ENCODE measurements around the gene ZBTB22.
"Not testable (repeated sequence)": the region's sequence is repeated elsewhere in the genome, so short reads cannot be mapped to it uniquely, and the experiment has no call there.

- TF ChIP-seq, protein P1, sequence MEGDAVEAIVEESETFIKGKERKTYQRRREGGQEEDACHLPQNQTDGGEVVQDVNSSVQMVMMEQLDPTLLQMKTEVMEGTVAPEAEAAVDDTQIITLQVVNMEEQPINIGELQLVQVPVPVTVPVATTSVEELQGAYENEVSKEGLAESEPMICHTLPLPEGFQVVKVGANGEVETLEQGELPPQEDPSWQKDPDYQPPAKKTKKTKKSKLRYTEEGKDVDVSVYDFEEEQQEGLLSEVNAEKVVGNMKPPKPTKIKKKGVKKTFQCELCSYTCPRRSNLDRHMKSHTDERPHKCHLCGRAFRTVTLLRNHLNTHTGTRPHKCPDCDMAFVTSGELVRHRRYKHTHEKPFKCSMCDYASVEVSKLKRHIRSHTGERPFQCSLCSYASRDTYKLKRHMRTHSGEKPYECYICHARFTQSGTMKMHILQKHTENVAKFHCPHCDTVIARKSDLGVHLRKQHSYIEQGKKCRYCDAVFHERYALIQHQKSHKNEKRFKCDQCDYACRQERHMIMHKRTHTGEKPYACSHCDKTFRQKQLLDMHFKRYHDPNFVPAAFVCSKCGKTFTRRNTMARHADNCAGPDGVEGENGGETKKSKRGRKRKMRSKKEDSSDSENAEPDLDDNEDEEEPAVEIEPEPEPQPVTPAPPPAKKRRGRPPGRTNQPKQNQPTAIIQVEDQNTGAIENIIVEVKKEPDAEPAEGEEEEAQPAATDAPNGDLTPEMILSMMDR (IDR thresholded peaks at IDR 0.05; ENCODE audit: borderline replicate concordance, extremely low read depth, low read length, poor library complexity, severe bottlenecking), result not testable (repeated sequence)
- not testable (repeated sequence) for TF ChIP-seq EZH2 (IDR thresholded peaks at IDR 0.05; ENCODE audit: borderline replicate concordance, low read depth, low read length, severe bottlenecking)
Observed at GRCh38 chr6:33343606-33343952, 26.0 kb upstream of the ZBTB22 start.
